ENCODE results near the gene KCNH1.

Gene KCNH1

DNA sequence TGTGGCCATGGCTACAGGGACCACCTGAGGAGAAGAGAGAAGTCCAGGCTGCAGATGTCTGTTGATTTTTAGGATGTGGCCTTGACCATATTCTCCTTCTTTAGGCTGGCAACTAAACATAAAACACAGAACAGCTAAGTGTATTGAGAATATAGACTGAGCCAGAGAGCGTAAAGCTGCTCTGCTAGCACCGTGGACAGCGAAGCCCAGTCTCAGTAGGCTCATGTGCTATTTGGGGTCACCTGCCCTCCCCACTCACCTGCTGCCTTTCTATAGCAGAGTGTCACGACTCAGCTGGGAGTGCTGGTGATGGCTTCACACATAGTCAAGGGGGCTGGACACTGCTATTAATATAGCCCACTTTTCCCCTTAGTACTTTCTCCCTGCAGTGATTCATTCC, 278.5 kb downstream of the KCNH1 start:
- DNase-seq = no peak

DNA sequence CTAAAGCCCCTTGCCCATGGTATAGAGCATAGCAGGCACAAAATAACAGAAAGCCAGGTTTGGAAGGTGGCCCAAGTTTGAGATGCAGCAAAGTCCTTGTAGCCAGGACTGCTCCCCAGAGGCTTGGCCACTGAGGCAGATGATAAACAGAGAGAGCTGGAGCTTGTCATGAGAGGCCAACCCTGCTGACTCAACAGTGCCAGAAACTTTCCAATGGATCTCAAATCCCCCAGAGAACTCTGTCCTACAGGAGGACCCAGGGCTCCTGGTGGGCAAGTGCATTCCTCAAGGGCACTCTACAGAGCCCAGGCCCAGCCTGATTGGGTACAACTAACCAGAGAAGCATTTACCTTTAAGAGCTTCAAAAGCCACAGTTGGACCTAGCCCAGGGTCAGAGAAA, 280.7 kb downstream of the KCNH1 start:
- no peak for DNase-seq

DNA sequence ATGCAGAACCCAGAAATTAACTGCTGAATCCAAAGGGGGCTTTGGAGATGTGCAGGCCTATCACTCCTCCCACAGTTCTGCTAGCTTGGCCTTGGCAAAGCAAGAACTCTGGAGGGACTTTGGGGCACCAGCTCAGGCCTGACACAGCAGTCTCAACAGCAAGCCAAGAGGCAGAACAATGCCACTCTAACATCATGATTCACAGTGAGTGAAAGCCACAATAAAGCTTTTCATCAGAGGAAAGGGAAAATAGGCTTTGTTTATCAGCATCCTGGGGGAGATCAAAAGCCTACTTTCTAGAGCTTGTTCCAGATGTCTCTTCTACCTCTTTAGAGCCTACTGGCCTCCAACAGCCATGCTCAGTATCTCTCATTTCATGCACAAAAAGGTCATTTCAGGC, 283.4 kb downstream of the KCNH1 start:
- DNase-seq = no peak

DNA sequence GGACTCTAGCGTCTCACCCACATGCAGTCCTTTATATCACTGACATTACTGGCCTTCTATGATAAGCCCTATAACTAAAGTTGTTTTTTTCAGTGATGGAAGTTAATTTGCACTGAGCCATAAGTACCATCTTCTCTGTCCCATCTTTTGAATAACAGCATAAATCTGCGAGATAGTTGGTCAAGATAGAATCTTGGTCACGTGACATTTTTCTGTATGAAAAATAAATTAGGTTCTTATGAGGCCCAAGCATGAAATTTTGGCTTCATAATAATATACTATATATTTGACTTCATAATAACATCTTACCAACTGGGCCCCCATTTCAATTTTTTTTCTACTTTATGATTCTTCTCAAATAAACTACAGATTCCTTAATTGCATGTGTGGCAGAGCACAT, 285.5 kb downstream of the KCNH1 start:
- no peak for DNase-seq

DNA sequence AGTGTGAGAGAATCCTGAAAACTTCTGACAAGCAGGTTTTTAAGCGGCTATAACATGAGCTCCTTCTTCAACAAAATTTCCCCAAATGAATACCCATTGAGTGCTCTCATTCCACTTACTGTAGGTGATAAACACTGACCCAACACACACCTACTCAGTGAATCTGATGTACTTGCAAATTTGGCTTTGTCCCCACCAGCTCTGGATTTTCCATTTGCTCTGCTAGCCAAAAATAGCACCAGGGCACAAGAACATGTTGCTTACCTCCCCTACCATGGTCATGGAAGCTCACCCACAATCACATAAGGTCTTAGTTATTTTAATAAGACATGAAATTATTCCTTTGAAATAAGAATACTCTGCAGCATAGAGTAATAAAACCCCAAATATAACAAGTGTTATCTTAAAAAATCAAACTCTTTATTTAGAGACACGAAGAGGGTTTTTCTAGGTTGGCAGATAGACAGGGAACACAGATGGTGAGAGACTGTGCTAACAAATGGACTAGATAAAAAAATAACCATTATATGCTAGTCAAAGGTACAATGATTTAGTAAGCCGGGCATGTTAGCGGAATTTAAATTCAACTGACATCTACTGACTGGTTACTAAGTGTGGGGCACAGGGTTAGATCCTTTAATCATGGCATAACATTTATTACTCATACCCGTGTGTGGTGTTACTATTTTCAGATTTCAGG, 291.9 kb downstream of the KCNH1 start:
- DNase-seq = no peak

DNA sequence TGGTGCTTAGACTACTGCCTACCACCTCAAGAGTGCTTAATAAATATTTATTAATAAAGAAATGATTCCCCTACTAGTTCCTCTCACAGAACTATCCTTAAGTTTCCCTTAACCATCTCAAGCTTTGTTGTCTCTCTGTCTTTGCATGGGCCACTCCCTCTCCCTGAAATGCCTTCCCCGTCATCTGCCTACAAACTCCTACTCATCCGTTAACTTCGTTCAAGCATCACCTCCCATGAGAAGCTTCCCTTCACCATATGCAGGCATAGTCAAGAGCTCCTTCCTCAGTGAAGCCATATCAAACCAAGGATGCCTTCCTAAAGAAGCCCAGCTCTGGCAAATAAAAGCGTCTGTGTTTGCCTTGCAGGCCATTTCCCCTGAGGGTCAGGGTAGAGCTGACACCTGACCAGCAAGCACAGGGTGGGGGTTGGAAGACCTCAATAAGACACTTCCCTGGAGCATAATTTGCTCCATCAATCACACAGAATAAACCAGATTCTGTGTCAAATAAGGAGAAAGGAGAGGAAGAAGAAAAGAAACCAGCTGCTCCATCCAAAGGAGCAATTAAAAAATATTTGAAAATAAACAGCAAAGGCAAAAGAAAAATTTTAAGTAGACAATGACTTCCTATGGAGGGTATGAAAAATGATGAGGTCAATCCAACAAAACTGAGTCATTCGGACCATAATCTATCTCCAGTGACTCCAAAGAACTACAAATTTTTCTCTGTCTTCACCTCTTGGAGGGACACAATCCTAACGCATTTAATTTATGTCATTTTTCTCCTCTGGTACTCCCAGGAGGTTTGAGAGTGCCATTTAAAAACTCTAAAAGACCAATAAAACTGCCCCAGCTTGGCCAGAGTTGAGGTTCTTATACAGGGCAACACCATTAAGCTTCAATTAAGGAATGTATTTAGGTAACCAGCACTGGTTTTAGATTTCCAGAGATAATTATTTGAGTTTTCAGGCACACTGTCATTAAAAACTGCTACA, 303.6 kb downstream of the KCNH1 start:
- DNase-seq = no peak

DNA sequence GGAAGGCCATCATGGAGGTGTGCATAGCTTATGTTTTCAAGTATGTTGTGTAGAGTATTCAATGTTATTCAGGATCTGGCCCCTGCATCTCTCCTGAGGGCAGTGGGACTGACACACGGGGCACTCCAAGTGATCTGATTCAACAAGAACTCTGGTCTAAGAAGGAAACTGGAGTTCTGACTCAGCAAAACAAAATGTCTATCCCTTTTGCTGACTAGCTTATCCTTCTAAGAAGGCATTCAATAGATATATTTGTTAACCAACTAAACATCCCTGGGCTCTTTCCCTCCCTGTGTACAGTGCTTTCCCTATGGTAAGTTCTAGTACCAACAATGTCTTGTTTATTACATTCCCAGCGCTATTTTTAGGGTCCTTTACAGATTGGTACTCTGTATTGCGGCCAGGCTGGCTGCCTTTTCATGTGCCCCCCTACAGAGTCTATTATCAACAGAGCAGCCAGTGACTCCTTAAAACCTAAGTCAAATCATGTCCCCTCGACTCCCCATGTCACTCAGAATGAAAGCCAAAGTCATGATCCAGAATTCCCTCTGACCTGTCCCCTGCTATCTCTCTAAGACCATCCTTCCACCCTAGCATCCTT, 304.9 kb downstream of the KCNH1 start:
- DNase-seq = no peak

DNA sequence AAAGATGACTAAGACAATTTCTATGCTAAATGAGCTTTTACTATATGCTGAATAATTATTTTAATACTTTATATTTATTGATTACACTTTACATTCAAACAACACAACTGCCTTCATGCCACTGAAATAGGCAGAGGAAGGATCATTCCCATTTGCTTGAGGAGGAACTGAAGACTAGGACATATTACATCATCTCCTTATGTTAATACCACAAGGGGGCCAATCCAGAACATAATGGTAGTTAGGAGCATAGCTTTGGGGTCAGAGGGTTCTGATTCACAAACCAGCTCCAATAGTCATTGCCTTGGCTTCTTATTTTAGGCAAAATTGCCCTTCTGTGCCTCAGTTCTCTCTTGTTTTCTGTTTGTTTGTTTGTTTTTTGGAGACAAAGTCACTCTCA, 306.5 kb downstream of the KCNH1 start:
- no peak for DNase-seq

DNA sequence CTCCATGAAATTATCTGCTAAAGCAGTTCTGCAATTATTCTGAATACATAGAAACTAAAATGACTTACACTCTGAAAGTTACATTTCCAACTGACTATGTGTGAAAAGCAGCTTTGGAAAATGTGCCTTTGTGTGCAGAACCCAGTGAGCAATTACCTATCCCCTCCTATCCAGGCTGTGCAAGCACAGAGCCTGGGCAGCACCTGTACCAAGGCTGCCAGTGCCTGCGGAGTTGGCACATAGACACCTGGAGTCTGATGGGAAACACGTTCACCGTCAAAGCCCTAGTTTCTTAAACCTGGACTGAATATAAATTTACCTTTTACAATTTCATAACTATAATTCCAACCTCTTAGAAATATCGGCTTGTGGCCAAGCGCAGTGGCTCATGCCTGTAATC, 307.3 kb downstream of the KCNH1 start:
- no peak for DNase-seq

DNA sequence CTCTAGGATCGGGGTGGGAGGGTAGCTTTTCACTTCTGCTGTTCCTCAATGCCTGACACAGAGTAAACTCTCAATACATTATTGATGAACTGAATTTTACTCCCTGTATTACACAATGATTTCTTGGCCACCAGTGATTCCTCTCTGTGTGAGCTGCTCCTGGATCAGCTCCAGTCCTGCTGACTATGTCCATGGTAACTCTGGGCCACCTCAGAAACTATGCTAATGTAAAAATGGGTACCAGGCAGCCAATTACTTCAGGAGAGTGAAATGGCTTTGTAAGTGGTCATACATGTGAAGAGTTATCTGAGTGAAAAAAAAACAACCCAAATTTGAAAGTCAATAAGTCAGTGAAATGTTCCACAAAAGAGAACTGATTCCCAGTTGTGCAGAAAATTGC, 311.0 kb downstream of the KCNH1 start:
- no peak for DNase-seq

DNA sequence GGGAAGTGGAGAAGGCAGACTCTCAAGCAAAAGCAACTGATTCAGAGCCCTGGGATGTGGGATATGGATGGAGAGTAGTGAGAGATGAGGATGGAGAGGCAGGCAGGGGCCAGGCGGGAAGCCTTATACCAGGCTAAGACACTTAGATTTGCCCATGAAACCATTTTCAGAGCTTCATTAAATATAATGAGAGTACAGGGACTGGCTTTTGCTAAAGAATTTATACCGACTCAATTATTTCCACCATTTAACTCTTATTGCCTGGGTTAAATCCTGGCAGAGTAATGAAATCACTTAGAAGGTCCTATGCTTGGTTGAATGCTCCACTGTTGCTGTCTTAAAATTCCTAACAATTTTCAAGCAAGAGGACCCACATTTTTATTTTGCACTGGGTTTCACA, 311.7 kb downstream of the KCNH1 start:
- DNase-seq = no peak

DNA sequence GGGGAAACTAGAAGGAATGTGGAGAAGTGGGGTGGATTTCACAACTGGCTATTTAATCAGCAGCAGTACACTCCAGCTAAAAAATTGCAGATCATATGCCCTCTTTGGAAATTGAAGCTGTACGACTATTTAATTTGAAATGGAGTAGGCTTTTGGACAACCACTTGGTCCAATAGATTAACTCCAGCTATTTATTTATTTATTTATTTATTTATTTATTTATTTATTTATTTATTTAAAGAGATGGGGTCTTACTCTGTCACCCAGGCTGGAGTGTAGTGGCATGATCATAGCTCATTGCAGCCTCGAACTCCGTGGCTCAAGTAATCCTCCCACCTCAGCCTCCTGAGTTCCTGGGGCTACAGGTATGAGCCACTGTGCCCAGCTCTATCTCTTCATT, 312.3 kb downstream of the KCNH1 start:
- no peak for DNase-seq

DNA sequence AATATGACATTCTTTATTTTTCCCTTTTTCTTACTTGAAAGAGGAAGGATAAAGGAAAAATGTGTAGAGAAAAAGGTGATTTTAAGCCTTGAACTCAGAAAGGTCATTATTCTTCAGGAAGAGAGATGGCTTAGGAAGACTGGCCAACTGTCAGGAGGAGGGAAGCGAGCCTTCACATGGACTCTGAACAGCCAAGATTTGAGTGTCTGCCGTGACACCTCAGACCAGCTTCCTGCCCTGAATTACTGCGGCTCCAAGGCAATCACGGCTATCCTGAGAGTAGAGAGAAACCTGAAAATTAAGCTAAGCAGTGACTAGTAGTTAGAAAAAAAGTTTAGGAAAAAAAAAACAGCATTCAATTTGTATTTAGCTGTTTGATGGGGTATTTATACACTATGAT, 314.7 kb downstream of the KCNH1 start:
- DNase-seq = no peak

DNA sequence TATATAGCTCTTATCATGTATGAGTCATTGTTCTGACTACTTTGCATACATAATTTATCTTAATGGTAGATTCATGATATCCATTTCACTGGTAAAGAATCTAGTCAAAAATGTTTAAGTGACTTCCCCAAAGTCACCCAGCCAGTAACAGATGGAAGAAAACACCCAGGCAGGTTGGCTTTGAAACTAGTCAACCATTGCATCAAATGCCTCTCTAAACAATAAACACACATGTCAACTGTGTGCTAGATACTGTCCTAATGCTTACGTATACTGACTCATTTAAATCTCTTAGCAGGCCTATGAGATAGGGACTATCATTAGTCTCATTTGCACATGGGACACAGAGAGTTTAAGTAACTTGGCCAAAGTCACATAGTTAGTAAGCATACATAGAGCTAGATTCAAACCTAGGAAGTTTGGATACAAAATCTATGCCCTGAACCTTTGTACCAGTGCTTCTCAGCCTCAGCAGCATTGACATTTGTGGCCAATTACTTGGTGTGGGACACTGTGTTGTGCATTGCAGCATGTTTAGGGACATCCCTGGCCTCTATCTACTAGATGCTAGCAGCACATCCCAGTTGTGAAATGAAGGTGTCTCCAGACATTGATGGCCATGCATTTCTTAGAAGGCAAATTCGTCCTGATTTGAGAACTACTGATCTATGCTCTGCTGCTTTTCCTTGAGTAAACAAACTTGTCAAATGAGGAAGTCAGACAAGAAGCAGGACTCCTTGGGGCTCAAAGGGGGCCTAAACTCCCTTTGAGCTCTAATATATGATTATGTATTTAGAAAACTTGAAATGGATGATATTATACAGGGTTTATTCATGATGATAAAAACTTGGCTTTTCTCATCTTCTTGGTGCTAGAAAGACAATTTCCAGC, 316.3 kb downstream of the KCNH1 start:
- DNase-seq = no peak

DNA sequence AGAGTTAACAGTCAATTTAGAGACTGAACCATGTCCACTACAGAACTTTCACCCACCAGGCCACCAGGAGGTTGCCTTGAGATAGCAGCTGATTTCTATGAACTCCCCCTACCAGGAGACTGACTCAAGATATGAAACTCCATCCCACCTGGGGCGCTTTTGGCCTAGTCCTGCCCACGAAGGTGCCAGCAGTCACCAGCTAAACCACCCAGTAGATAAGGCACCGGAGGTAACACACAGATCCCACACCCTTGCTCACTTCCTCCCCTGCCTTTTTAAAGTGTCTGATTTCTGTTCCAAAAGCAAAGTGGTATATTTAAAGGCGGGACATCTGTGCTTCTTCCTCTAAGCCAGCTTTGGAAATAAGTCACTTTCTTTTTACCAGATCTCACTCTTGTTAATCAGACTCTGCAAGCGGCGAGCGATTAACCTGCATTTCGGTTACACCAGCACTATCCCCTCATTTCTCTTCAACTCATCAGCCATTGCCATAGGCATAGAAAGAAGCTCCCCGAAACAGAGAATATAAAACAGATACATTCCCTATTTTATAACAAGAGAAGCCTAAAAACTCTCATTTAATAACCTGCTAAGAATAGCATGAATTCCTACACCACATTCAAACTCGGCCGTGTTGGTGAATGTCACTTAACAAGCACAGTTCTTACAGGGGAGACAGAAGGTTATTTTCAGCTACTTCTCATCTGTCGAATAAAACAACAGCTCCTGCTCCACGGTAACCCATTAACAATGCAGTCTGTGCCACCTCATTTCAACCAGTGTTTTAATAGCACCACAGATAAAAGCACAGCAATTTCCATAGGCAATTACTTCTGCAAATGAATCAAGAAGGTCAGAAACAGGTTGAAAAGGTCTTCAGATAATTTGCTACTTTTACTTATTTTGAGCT, 318.1 kb downstream of the KCNH1 start:
- no peak for DNase-seq

DNA sequence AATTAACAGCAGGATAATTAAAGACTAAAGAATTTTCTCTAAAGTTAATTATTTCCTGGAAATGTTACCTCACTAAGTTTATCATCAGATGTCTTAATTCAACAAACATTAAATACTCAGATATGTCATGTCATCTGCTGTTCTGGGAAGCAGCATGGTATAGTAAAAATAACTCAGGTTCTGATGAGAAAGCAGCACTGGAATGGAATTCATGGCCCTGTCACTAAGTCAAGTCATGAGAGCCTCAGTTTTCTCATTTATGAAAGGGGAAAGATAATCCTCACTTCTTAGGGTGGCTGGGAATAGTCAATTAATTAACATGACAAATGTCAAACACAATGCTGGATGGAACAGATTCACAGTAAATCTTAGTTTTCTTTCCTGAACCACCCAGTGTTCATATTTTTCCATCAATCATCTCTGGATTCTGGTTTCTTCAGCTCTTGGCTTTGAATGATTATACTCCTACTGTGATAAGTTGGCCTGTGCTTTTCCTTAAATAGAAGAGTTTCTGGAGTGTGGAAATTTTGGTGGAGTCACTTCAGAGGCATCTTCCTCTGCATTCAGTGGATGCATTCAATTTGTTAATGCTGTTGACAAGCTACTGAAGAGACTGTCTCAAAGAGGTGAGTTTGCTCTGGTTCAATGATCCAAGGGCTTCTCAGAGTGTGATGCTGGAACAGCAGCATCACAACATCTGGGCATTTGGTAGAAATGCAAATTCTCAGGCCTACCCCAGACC, 319.4 kb downstream of the KCNH1 start:
- no peak for DNase-seq

DNA sequence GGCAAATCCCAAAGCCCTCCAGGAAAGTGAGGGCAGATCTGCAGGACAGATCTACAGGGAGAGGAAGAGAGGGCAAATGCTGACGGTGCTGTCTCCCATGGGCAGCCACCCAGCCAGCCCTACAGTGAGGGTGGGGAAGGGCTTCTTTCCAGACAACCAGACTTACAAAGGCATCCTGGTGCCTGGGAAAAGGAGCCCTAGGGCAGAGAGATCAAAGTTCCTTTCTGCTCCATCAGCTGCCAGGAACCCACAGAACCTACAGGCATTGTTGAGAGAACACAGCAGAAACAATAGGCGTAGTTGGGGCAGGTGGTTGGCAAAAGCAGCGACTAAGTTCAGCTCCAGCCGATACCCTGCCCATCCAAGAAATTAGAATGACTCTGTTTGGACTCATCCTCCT, 332.4 kb downstream of the KCNH1 start:
- DNase-seq = no peak

DNA sequence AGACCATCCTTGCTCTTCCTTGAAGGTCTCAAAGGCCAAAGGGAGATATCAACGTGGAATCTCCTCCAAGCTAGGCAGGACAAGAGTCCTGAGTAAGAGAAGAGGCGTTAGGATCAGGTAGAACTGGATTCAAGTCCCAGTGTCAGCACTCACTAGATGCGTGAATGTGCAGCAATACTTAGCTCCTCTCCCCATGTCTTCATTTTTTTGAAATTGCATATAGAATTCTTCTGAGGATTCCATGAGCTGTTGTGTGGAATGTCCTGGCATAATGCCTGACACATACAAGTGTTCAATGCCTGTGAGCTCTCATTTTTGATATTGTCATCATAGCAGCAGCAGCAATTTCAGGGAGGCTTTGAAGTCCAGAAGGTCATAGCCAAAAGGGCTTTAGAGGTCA, 333.2 kb downstream of the KCNH1 start:
- no peak for DNase-seq

DNA sequence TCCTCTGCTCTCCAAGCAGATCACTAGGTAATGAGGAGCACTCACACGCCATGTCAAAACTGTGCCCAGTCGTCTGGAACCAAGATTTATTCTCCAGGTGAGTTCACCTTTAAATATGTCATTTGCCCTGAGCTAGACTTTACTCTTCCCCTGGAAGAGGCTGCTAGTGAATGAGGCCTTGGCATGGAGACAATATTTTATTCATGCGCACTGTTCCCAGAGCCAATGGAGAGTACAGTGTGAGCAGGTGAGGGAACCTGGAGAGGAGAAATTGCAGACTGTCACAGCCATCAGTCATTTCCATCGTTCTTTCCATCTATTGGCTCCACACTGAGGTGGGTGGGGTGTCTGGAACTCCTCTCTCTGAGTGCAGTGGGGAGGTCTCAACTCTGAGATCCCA, 333.6 kb downstream of the KCNH1 start:
- no peak for DNase-seq

DNA sequence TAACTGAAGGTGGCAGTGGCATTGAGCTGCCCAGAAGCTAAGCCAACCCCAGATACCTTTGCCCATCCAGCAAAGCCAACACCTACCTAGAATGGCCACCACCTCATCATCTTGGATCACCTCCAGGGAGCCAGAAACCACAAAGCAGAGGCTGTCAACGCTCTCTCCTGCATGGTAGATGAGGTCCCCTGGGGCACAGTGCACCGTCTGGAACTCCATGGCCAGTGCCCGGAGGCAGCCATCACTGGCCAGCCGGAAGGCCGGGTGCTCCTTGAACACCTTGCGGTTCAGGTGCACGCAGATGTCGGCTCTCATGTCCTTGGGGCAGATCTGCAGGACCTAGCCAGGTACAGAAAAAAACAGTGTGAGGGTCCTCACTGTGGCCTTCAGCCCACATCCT, 336.5 kb downstream of the KCNH1 start:
- DNase-seq = no peak

DNA sequence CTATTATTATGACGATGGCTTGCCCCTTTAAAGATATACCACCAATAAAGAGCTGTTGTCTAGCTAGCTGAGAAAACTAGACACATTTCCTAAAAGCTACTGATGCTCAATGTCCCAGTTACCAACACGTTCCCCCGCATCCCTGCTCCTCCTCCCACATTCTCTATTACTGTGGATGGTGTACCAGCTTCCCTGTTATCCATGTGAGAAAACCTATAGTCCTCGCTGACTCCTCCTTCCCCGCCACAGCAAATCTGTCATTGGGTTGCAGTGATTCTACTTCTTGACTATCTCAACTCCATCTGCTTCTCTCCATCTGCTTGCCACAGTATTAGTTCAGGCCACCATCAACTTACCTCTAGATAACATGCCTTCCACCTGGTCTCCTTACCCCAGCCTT, 337.5 kb downstream of the KCNH1 start:
- DNase-seq = no peak
